ENCODE data around the gene ADARB2.
A peak's percentile ranks its signal among the peaks of the same experiment; 100 is the strongest.

Gene ADARB2

GRCh38 chr10:1669433-1669832 is 67.9 kb downstream of the ADARB2 start:
- ATAC-seq (ENCODE audit: low read depth) = no peak
- Mint-ChIP-seq H3K9me3 (no peaks in the 10 kb centered on the region), H3K4me3 (no peak overlapping the region), H3K27ac (no peak overlapping the region), H3K4me1 (peaks cover 4% of the 10 kb centered on the region), H3K36me3 (no peaks in the 10 kb centered on the region), H3K27me3 (peaks cover 7% of the 10 kb centered on the region)
- DNase-seq (ENCODE audit: low spot score in 2 of 2) = no peak

DNA sequence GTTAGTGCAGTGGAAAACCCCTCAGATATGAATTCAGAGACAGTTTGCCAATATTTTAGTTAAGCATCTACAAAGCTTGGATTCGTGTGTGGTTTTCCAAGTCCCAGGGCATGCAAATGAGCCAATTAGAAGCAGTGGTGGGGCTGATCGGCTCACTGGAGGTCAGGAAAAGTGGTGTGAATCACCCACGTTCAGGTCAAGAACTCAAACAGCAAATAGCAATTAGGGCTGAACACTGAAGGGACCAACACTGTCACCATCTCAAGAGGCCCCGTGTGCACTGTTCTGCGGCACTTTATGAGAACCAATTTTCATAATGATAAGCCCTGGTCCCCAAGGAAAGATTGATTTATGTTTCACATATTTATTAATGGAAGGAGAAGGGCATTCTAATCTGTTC is 68.9 kb downstream of the ADARB2 start:
- H3K36me3 Mint-ChIP-seq = no peaks in the 10 kb centered on the region
- no peak overlapping the region for H3K27ac Mint-ChIP-seq
- H3K4me1 Mint-ChIP-seq = peaks cover 8% of the 10 kb centered on the region
- ATAC-seq (ENCODE audit: low read depth) = no peak
- no peak overlapping the region for H3K4me3 Mint-ChIP-seq
- H3K27me3 Mint-ChIP-seq = peaks cover 5% of the 10 kb centered on the region
- H3K9me3 Mint-ChIP-seq = no peaks in the 10 kb centered on the region
- DNase-seq (ENCODE audit: low spot score in 2 of 2) = no peak

- no peaks in the 10 kb centered on the region for H3K9me3 Mint-ChIP-seq
- no peak overlapping the region for H3K27ac Mint-ChIP-seq
- H3K36me3 Mint-ChIP-seq = no peaks in the 10 kb centered on the region
- ATAC-seq (ENCODE audit: low read depth) (no peak), DNase-seq (ENCODE audit: low spot score in 2 of 2) (no peak)
- H3K4me1 Mint-ChIP-seq = peaks cover 8% of the 10 kb centered on the region
- no peak overlapping the region for H3K4me3 Mint-ChIP-seq
- peaks cover 4% of the 10 kb centered on the region for H3K27me3 Mint-ChIP-seq
These were observed 69.9 kb downstream of the ADARB2 start for GRCh38 chr10:1667392-1667791.

DNA sequence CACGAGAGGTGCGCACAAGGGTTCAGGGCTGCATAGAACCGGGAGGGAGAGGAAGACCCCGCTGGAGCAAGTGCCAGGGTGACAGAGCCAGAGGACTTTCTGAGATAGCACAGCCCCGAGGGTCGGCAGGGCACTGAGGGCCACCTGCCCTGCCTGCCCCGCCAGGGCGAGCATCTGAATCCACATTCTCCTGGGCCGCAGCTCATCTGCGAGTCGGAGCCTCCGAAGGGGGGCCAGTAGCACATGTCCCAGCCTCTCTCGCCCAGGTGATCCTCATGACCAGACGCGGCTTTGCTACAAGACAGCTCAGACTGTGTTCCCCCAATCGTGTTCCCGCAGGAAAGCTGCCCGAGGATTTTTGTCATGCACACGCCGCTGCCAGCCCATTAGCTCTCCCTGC is 71.2 kb downstream of the ADARB2 start:
- ATAC-seq (ENCODE audit: low read depth) (no peak), DNase-seq (ENCODE audit: low spot score in 2 of 2) (no peak)
- peaks cover 17% of the 10 kb centered on the region for H3K4me1 Mint-ChIP-seq
- no peak overlapping the region for H3K27ac Mint-ChIP-seq
- no peaks in the 10 kb centered on the region for H3K36me3 Mint-ChIP-seq
- H3K4me3 Mint-ChIP-seq = no peak overlapping the region
- peaks cover 2% of the 10 kb centered on the region for H3K27me3 Mint-ChIP-seq
- no peaks in the 10 kb centered on the region for H3K9me3 Mint-ChIP-seq

- DNase-seq (ENCODE audit: low spot score in 2 of 2) (no peak), ATAC-seq (ENCODE audit: low read depth) (no peak)
- no peaks in the 10 kb centered on the region for H3K27me3 Mint-ChIP-seq
- no peak overlapping the region for H3K4me3 Mint-ChIP-seq
- no peak overlapping the region for H3K27ac Mint-ChIP-seq
- peaks cover 22% of the 10 kb centered on the region for H3K4me1 Mint-ChIP-seq
- H3K36me3 Mint-ChIP-seq = no peaks in the 10 kb centered on the region
- no peaks in the 10 kb centered on the region for H3K9me3 Mint-ChIP-seq
These were observed 71.6 kb downstream of the ADARB2 start for GRCh38 chr10:1665681-1666080.

DNA sequence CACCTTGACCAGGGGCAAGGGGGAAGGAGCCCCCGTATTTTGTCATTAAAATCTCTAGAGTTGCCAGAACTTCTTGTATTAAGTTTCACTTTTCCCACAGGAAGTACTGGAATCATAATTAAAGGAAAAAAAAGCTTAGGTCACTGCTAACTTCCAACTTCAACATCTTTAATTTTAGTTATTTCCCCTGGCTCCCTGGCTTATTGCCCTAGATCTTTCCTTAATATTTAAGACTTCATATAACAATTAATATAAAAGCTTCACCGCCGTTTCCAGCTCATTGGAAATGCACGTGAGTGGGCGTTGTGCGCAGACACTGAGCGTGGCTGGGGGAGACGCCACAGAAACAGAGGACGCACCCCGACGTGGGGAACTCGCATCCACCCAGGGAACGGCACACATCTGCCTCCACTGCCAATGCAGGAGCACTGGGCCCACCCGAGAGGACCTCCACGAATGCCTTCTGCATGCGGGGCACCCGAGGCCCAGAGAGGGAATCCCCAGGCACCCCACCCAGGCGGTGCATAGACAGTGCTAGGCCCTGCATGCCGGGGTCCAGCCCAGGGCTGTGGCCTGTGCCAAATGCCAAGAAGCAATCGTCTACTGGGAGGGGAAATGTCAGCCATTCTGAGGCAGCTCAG is 72.2 kb downstream of the ADARB2 start:
- Mint-ChIP-seq H3K27me3 (no peaks in the 10 kb centered on the region), H3K36me3 (no peaks in the 10 kb centered on the region), H3K4me1 (peaks cover 23% of the 10 kb centered on the region), H3K27ac (no peak overlapping the region), H3K4me3 (no peak overlapping the region), H3K9me3 (no peaks in the 10 kb centered on the region)
- no peak for DNase-seq (ENCODE audit: low spot score in 2 of 2)
- no peak for ATAC-seq (ENCODE audit: low read depth)

GRCh38 chr10:1664333-1664964 is 72.9 kb downstream of the ADARB2 start:
- H3K9me3 Mint-ChIP-seq = no peaks in the 10 kb centered on the region
- no peak for ATAC-seq (ENCODE audit: low read depth)
- no peaks in the 10 kb centered on the region for H3K36me3 Mint-ChIP-seq
- no peak for DNase-seq (ENCODE audit: low spot score in 2 of 2)
- peaks cover 23% of the 10 kb centered on the region for H3K4me1 Mint-ChIP-seq
- H3K27ac Mint-ChIP-seq = no peak overlapping the region
- H3K27me3 Mint-ChIP-seq = peaks cover 3% of the 10 kb centered on the region
- no peak overlapping the region for H3K4me3 Mint-ChIP-seq

GRCh38 chr10:1663226-1663625 is 74.1 kb downstream of the ADARB2 start:
- H3K27ac Mint-ChIP-seq = no peak overlapping the region
- H3K4me3 Mint-ChIP-seq = no peak overlapping the region
- peaks cover 25% of the 10 kb centered on the region for H3K4me1 Mint-ChIP-seq
- peaks cover 5% of the 10 kb centered on the region for H3K27me3 Mint-ChIP-seq
- DNase-seq (ENCODE audit: low spot score in 2 of 2) (no peak), ATAC-seq (ENCODE audit: low read depth) (no peak)
- no peaks in the 10 kb centered on the region for H3K9me3 Mint-ChIP-seq
- H3K36me3 Mint-ChIP-seq = no peaks in the 10 kb centered on the region

- Mint-ChIP-seq H3K9me3 (no peaks in the 10 kb centered on the region), H3K27me3 (peaks cover 11% of the 10 kb centered on the region), H3K4me1 (peaks cover 28% of the 10 kb centered on the region), H3K4me3 (peak overlapping the region; percentile 4), H3K36me3 (no peaks in the 10 kb centered on the region), H3K27ac (no peak overlapping the region)
- ATAC-seq (ENCODE audit: low read depth) = peak; percentile 71
- peak in 1 of 2 donors; percentile 12 for DNase-seq (ENCODE audit: low spot score in 2 of 2)
These were observed 74.8 kb downstream of the ADARB2 start for GRCh38 chr10:1662438-1663025.

DNA sequence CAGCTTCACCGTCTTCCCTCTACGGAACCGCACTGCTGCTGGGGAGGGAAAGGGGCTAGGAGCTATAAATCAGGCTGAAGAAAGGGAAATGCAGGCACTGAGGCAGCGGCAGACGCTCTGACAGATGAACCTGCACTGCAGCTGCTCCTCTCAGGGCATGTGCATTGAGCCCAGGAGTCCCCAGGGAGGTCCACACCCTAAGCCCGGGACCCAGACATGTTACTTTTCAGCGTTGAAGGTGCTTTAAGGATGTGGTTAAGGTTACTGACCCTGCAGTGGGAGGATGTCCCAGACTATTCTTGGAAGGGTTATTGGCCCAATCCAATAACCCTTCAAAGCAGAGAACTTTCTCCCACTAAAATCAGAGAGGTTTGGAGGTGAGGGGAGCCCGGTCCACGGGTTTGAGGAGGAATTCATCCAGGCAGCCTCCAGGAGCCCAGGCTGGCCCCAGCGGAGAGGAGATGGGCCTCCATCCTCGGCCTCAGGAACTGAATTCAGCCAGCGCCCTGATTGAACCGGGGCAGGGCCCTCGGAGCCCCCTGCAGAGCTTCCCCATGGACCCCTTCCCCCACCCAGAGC is 75.4 kb downstream of the ADARB2 start:
- Mint-ChIP-seq H3K36me3 (no peaks in the 10 kb centered on the region), H3K4me1 (peaks cover 28% of the 10 kb centered on the region), H3K9me3 (no peaks in the 10 kb centered on the region), H3K27ac (peak overlapping the region; percentile 26), H3K27me3 (peaks cover 11% of the 10 kb centered on the region), H3K4me3 (peak overlapping the region; percentile 46)
- peak; percentile 51 to 68 for DNase-seq (ENCODE audit: low spot score in 2 of 2)
- peak; percentile 94 for ATAC-seq (ENCODE audit: low read depth)

- peaks cover 11% of the 10 kb centered on the region for H3K27me3 Mint-ChIP-seq
- no peak for DNase-seq (ENCODE audit: low spot score in 2 of 2)
- ATAC-seq (ENCODE audit: low read depth) = peak; percentile 2
- no peak overlapping the region for H3K27ac Mint-ChIP-seq
- H3K4me3 Mint-ChIP-seq = peak overlapping the region; percentile 46
- H3K9me3 Mint-ChIP-seq = no peaks in the 10 kb centered on the region
- no peaks in the 10 kb centered on the region for H3K36me3 Mint-ChIP-seq
- H3K4me1 Mint-ChIP-seq = peaks cover 28% of the 10 kb centered on the region
These were observed 75.9 kb downstream of the ADARB2 start for GRCh38 chr10:1661416-1661815.

DNA sequence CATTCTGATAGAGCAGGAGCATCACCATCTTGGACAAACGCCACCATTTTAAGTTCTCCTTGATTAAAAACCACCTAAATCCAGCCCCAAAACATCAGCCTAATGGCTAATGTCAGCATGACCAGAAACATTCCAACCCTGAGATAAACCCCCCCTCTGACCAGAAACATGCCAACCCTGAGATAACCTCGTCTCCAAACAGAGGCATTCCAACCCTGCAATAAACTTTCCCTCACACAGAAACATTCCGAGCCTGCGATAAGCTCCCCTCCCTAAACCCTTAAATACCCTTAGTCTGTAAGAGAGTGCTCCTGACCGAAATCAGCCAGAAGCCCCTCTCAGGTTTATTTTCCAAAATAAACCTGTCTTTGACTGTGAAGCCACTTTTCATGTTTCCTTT is 76.5 kb downstream of the ADARB2 start:
- H3K36me3 Mint-ChIP-seq = no peaks in the 10 kb centered on the region

DNA sequence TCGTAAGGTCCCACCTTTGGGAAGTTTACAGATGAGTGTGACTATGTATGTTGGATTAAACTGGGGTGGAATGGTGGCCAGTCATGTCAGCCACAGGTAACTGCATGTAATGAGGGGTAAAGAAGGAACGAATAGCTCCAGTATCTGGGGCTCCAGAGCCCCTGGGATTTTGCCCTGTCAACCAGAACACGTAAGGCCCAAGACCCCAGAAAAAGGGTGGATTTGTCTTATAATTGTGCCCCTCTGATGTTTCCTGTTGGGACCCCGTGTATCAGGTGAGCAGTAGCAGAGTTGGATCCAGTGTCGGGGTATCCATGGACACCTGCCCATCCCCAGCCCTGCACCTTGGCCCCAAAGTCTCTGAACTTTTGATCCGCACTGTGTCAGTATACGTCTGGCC is 76.9 kb downstream of the ADARB2 start:
- no peaks in the 10 kb centered on the region for H3K36me3 Mint-ChIP-seq
- H3K4me1 Mint-ChIP-seq = peaks cover 28% of the 10 kb centered on the region
- peaks cover 11% of the 10 kb centered on the region for H3K27me3 Mint-ChIP-seq
- ATAC-seq (ENCODE audit: low read depth) = no peak
- H3K27ac Mint-ChIP-seq = no peak overlapping the region
- no peak for DNase-seq (ENCODE audit: low spot score in 2 of 2)
- H3K4me3 Mint-ChIP-seq = no peak overlapping the region
- H3K9me3 Mint-ChIP-seq = no peaks in the 10 kb centered on the region

More for the DNA sequence above, 76.5 kb downstream of the ADARB2 start:
- Mint-ChIP-seq H3K4me3 (no peak overlapping the region), H3K9me3 (no peaks in the 10 kb centered on the region), H3K27me3 (peaks cover 11% of the 10 kb centered on the region), H3K27ac (no peak overlapping the region), H3K4me1 (peaks cover 28% of the 10 kb centered on the region)
- DNase-seq (ENCODE audit: low spot score in 2 of 2) = no peak
- no peak for ATAC-seq (ENCODE audit: low read depth)

GRCh38 chr10:1659221-1659791 is 78.0 kb downstream of the ADARB2 start:
- H3K4me1 Mint-ChIP-seq = peaks cover 28% of the 10 kb centered on the region
- DNase-seq (ENCODE audit: low spot score in 2 of 2) = no peak

More at GRCh38 chr10:1659221-1659791, 78.0 kb downstream of the ADARB2 start:
- H3K36me3 Mint-ChIP-seq = no peaks in the 10 kb centered on the region
- no peak overlapping the region for H3K27ac Mint-ChIP-seq
- no peak for ATAC-seq (ENCODE audit: low read depth)
- no peaks in the 10 kb centered on the region for H3K9me3 Mint-ChIP-seq
- H3K27me3 Mint-ChIP-seq = peaks cover 11% of the 10 kb centered on the region
- no peak overlapping the region for H3K4me3 Mint-ChIP-seq
